Measurements from ENCODE around the gene FUT4.
A peak's percentile ranks its signal among the peaks of the same experiment; 100 is the strongest.

FUT4 gene

DNA sequence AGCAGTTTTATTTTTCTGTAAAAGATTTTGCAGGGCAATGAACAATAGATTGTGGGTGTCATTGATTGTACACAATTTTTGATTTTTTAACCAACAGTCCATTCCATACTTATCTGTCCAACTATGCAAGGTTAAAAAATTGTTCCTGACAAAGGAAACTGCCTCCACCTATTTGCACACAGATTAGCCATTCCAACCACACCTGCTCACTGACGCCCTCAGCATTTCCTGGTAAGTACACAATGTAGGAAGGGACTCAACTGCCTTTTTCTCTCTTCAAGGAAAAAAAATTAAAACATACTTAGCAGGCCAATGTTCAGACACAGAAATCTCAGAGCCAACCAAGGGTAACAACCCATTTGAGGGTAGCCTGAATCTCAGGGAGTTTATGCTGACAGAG is 4.3 kb upstream of the FUT4 start:
- ChIA-PET CTCF (interaction anchor here (1.0 to 1.3 kb wide), 2 partner anchors 14 to 64 kb away, joined by 3 to 4 read pairs; no protein-coding TSS in a partner anchor), POLR2A (no interaction called here)
- DNase-seq (ENCODE audit: low read depth, low spot score): no peak
- no peak overlapping the region for H3K4me3 ChIP-seq (ENCODE audit: low read depth, low read length)
- TF ChIP-seq, protein P1, sequence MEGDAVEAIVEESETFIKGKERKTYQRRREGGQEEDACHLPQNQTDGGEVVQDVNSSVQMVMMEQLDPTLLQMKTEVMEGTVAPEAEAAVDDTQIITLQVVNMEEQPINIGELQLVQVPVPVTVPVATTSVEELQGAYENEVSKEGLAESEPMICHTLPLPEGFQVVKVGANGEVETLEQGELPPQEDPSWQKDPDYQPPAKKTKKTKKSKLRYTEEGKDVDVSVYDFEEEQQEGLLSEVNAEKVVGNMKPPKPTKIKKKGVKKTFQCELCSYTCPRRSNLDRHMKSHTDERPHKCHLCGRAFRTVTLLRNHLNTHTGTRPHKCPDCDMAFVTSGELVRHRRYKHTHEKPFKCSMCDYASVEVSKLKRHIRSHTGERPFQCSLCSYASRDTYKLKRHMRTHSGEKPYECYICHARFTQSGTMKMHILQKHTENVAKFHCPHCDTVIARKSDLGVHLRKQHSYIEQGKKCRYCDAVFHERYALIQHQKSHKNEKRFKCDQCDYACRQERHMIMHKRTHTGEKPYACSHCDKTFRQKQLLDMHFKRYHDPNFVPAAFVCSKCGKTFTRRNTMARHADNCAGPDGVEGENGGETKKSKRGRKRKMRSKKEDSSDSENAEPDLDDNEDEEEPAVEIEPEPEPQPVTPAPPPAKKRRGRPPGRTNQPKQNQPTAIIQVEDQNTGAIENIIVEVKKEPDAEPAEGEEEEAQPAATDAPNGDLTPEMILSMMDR (IDR thresholded peaks at IDR 0.05; ENCODE audit: insufficient read depth, low read length, missing control alignments): no peak

- DNase-seq (ENCODE audit: low read depth, low spot score): no peak
- TF ChIP-seq, protein P1 (IDR thresholded peaks at IDR 0.05; ENCODE audit: insufficient read depth, low read length, missing control alignments): no peak
- POLR2A ChIA-PET: interaction anchor here (0.9 kb wide), 2 partner anchors 10 to 19 kb away, joined by 4 to 5 read pairs; no protein-coding TSS in a partner anchor
- CTCF ChIA-PET: interaction anchor here (0.9 to 3.1 kb wide), 6 partner anchors 10 to 58 kb away, joined by 3 to 11 read pairs (median 6); no protein-coding TSS in a partner anchor
- H3K4me3 ChIP-seq (ENCODE audit: low read depth, low read length): peak overlapping the region; percentile 63
These were observed 1.0 kb downstream of the FUT4 start for GRCh38 chr11:94544646-94545263.

DNA sequence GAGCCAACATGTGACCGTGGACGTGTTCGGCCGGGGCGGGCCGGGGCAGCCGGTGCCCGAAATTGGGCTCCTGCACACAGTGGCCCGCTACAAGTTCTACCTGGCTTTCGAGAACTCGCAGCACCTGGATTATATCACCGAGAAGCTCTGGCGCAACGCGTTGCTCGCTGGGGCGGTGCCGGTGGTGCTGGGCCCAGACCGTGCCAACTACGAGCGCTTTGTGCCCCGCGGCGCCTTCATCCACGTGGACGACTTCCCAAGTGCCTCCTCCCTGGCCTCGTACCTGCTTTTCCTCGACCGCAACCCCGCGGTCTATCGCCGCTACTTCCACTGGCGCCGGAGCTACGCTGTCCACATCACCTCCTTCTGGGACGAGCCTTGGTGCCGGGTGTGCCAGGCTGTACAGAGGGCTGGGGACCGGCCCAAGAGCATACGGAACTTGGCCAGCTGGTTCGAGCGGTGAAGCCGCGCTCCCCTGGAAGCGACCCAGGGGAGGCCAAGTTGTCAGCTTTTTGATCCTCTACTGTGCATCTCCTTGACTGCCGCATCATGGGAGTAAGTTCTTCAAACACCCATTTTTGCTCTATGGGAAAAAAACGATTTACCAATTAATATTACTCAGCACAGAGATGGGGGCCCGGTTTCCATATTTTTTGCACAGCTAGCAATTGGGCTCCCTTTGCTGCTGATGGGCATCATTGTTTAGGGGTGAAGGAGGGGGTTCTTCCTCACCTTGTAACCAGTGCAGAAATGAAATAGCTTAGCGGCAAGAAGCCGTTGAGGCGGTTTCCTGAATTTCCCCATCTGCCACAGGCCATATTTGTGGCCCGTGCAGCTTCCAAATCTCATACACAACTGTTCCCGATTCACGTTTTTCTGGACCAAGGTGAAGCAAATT is 1.8 kb downstream of the FUT4 start:
- peak overlapping the region; percentile 63 for H3K4me3 ChIP-seq (ENCODE audit: low read depth, low read length)

DNA sequence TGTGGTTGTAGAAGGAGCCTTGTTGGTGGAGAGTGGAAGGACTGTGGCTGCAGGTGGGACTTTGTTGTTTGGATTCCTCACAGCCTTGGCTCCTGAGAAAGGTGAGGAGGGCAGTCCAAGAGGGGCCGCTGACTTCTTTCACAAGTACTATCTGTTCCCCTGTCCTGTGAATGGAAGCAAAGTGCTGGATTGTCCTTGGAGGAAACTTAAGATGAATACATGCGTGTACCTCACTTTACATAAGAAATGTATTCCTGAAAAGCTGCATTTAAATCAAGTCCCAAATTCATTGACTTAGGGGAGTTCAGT is 2.4 kb downstream of the FUT4 start:
- ChIA-PET CTCF (interaction anchor here (0.8 to 1.6 kb wide), 6 partner anchors 9 to 57 kb away, joined by 3 to 10 read pairs (median 5); no protein-coding TSS in a partner anchor), POLR2A (no interaction called here)
- TF ChIP-seq, protein P1 (IDR thresholded peaks at IDR 0.05; ENCODE audit: insufficient read depth, low read length, missing control alignments): no peak
- H3K4me3 ChIP-seq (ENCODE audit: low read depth, low read length): peak overlapping the region; percentile 63
- DNase-seq (ENCODE audit: low read depth, low spot score): no peak

More for the DNA sequence above, 1.8 kb downstream of the FUT4 start:
- ChIA-PET CTCF (interaction anchor here (0.8 to 1.6 kb wide), 8 partner anchors 10 to 58 kb away, joined by 3 to 10 read pairs (median 4); no protein-coding TSS in a partner anchor), POLR2A (no interaction called here)
- TF ChIP-seq, protein P1 (IDR thresholded peaks at IDR 0.05; ENCODE audit: insufficient read depth, low read length, missing control alignments): no peak
- DNase-seq (ENCODE audit: low read depth, low spot score): no peak

DNA sequence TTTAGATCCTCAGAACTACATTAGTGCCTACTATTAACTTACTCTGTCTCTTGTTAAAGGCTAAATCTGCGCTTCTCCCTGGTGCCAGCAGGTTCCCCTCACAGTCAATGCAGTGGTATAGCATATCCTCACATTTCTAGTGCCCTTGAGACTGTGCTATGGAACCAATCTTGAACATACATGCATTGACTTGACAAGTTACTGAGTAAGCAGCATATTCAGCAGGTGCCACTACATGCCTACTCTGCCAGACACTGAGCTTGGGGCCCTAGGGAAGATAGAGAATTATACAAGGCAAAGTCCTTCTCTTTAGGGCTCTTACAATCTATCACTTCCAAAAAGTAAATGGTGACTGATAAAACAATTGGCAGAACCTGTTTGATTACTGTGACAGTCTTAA is 3.2 kb downstream of the FUT4 start:
- no peak for DNase-seq (ENCODE audit: low read depth, low spot score)
- peak overlapping the region; percentile 2; the same call in 1 of the 2 replicates for H3K4me3 ChIP-seq (ENCODE audit: low read depth, low read length)
- TF ChIP-seq, protein P1 (IDR thresholded peaks at IDR 0.05; ENCODE audit: insufficient read depth, low read length, missing control alignments): no peak
- POLR2A ChIA-PET: no interaction called here
- CTCF ChIA-PET: interaction anchor here (1.0 to 1.5 kb wide), 3 partner anchors 14 to 56 kb away, joined by 5 read pairs; no protein-coding TSS in a partner anchor

- TF ChIP-seq, protein P1 (IDR thresholded peaks at IDR 0.05; ENCODE audit: insufficient read depth, low read length, missing control alignments): no peak
- H3K4me3 ChIP-seq (ENCODE audit: low read depth, low read length): no peak overlapping the region
- DNase-seq (ENCODE audit: low read depth, low spot score): no peak
- ChIA-PET POLR2A (no interaction called here), CTCF (interaction anchor here (1.3 kb wide), 1 partner anchor 14 kb away, joined by 3 read pairs; no protein-coding TSS in a partner anchor)
These were observed 5.4 kb downstream of the FUT4 start for GRCh38 chr11:94549146-94549545.
